MG63 (cell line): Measurements from ENCODE around the gene FHIT. TPM values are rescaled to one million over a fixed set of nuclear protein-coding genes. Genes with fewer than 3 reads are reported as not detected.
"Not testable (repeated sequence)": the region's sequence is repeated elsewhere in the genome, so short reads cannot be mapped to it uniquely, and the experiment has no call there.

ENCODE experiments used
- DNase-seq: peaks from one replicate; pipeline ENCODE4 v3.0.0-alpha.2; 2020
- H3K27me3 ChIP-seq: fragments of 250-450 bp; sonication (Bioruptor Pico); 2 replicates; pipeline ENCODE4 v1.5.1; 2020; ENCODE audit warnings: mild to moderate bottlenecking, moderate library complexity
- H3K36me3 ChIP-seq: fragments of 250-450 bp; sonication (Bioruptor Pico); 2 replicates; pipeline ENCODE4 v1.5.1; 2020; ENCODE audit warnings: mild to moderate bottlenecking, moderate library complexity
- H3K4me3 ChIP-seq: fragments of 250-450 bp; sonication (Bioruptor Pico); 2 replicates; pipeline ENCODE4 v1.5.1; 2020; ENCODE audit warnings: mild to moderate bottlenecking, moderate library complexity
- H3K9me3 ChIP-seq: fragments of 250-450 bp; sonication (Bioruptor Pico); 2 replicates; pipeline ENCODE4 v1.5.1; 2020; ENCODE audit warnings: mild to moderate bottlenecking, moderate library complexity
- total RNA-seq: library from RNA; depleted of rRNA; stranded (reverse); fragments of >200 nt; shearing (Covaris generic); gene quantifications from 2 replicates; pipeline ENCODE4 v1.2.3, GENCODE V29; 2014; ENCODE audit warnings: low replicate concordance

FHIT gene
- total RNA-seq, 1 experiment from 2014 or later = 1.7 TPM

GRCh38 chr3:59818033-59818918 lies 1433.0 kb downstream of the FHIT start:
- DNase-seq = peak; percentile 92
- H3K27me3 ChIP-seq = no peaks in the 10 kb centered on the region
- H3K9me3 ChIP-seq = no peaks in the 10 kb centered on the region
- peak overlapping the region; percentile 10; the same call in 1 of the 2 replicates for H3K4me3 ChIP-seq
- H3K36me3 ChIP-seq = no peaks in the 10 kb centered on the region

- no peaks in the 10 kb centered on the region for H3K9me3 ChIP-seq
- no peaks in the 10 kb centered on the region for H3K27me3 ChIP-seq
- H3K4me3 ChIP-seq = no peak overlapping the region
- H3K36me3 ChIP-seq = no peaks in the 10 kb centered on the region
- no peak for DNase-seq
Measured at GRCh38 chr3:59817511-59817910, 1433.7 kb downstream of the FHIT start.

DNA sequence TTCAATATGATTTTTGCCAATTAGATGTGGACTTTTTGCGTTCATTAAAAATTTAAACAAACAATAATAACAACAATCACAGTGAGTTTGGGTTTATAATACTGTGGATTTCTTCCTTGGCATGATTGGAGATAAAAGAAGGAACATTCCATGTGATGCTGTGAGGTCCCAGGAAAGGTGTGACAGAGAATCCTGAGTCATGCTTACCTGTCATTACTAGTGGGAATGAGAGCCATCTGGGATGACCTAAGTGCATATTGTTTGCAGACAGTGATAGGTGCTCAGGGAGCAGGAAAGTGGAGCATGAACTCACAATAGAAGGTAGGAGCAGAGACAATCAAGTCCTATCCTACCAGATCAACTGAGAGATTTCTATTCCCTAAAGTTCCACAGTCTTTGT lies 1434.9 kb downstream of the FHIT start:
- Histone ChIP-seq H3K36me3 (no peaks in the 10 kb centered on the region), H3K27me3 (no peaks in the 10 kb centered on the region), H3K4me3 (no peak overlapping the region), H3K9me3 (no peaks in the 10 kb centered on the region)
- DNase-seq = no peak

DNA sequence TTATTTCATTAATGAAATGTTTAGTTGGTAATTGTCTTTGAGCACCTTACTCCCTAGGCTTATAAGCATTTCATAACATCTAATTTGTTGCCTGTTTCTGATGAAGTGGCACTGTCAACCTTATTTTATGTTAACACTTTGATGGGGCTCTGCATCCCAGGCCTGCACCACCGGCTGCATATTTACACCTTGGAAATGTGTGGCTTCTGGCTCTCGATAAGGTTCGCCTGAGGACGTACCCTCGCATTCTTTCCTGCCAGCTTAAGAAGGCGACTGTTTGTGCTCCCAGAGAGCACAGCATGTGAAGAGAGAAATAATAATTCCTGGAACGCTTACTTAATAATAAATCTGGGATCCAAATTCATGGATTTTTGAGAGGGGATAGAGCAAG lies 1438.1 kb downstream of the FHIT start:
- H3K9me3 ChIP-seq = no peaks in the 10 kb centered on the region
- DNase-seq = no peak
- H3K27me3 ChIP-seq = no peaks in the 10 kb centered on the region
- no peaks in the 10 kb centered on the region for H3K36me3 ChIP-seq
- no peak overlapping the region for H3K4me3 ChIP-seq

DNA sequence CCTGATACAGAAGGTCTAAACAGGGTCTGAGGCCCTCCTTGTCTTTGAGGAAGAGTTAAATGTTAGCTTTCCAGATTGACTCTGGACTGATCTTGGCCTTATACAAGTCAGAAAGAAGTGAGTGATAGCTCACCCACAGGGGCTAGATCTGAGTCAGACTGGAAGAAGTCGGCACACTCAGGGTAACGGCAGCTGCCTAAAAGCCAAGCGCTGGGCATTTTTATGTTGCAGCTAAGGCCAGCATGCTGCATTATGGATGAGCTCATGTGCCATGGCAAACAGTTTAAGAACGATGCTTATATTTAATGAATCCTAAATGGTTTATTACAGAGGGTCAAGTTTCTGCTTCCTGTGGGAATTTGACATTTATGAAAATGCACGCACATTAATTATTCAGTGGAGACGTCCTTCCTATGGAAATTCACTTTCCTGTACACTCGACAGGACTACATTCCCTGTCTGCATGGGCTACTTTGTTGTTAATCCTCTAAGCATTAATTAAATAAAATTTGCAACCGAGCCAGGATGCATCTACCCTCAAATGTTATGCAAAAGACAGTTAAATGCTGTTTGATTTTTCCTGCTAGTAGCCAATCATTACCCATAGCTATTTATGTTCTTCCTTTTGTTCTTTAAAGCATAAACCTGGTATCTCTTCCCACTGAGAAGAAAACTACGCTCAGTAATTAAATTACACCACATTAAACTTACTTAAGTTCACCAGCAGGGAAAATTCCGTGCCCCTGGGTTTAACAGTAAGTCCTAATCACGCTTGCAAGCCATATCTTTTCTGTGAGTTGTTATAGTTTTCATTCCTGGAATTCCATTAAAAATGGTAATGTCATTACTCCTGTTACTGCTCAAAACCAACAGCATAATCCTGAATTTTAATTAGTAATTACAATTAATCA lies 1438.8 kb downstream of the FHIT start:
- Histone ChIP-seq H3K9me3 (no peaks in the 10 kb centered on the region), H3K27me3 (no peaks in the 10 kb centered on the region), H3K4me3 (no peak overlapping the region), H3K36me3 (no peaks in the 10 kb centered on the region)
- no peak for DNase-seq

DNA sequence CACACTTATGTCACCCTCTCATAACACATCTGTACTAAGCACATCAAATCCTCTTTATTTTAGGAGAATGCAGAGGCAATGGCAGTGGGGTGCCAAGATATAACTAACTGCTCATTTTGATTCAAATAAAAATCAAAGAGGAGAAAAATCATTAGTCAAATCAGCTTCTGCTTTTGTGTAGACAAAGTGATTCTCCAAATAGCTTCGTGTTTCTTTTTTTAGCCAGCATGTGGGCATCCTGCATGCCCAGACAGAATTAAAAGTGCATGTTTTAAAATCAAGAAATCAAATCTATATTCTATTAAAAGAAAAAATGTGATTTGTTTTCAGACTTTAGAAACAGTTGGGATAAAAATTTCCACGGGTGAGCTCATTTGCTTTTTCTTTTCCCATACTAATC lies 1440.1 kb downstream of the FHIT start:
- Histone ChIP-seq H3K27me3 (no peaks in the 10 kb centered on the region), H3K9me3 (no peaks in the 10 kb centered on the region), H3K36me3 (no peaks in the 10 kb centered on the region), H3K4me3 (no peak overlapping the region)
- no peak for DNase-seq

- Histone ChIP-seq H3K27me3 (no peaks in the 10 kb centered on the region), H3K36me3 (no peaks in the 10 kb centered on the region), H3K9me3 (no peaks in the 10 kb centered on the region), H3K4me3 (no peak overlapping the region)
- no peak for DNase-seq
Measured at GRCh38 chr3:59810606-59811005, 1440.6 kb downstream of the FHIT start.

GRCh38 chr3:59809710-59810444 lies 1441.4 kb downstream of the FHIT start:
- Histone ChIP-seq H3K36me3 (no peaks in the 10 kb centered on the region), H3K4me3 (no peak overlapping the region), H3K27me3 (no peaks in the 10 kb centered on the region), H3K9me3 (no peaks in the 10 kb centered on the region)
- DNase-seq = no peak

- no peaks in the 10 kb centered on the region for H3K27me3 ChIP-seq
- H3K4me3 ChIP-seq = no peak overlapping the region
- no peak for DNase-seq
- no peaks in the 10 kb centered on the region for H3K9me3 ChIP-seq
- no peaks in the 10 kb centered on the region for H3K36me3 ChIP-seq
Measured at GRCh38 chr3:59809016-59809415, 1442.2 kb downstream of the FHIT start.

- no peaks in the 10 kb centered on the region for H3K9me3 ChIP-seq
- H3K4me3 ChIP-seq = no peak overlapping the region
- no peaks in the 10 kb centered on the region for H3K27me3 ChIP-seq
- no peak for DNase-seq
- no peaks in the 10 kb centered on the region for H3K36me3 ChIP-seq
Measured at GRCh38 chr3:59808446-59808845, 1442.8 kb downstream of the FHIT start.

DNA sequence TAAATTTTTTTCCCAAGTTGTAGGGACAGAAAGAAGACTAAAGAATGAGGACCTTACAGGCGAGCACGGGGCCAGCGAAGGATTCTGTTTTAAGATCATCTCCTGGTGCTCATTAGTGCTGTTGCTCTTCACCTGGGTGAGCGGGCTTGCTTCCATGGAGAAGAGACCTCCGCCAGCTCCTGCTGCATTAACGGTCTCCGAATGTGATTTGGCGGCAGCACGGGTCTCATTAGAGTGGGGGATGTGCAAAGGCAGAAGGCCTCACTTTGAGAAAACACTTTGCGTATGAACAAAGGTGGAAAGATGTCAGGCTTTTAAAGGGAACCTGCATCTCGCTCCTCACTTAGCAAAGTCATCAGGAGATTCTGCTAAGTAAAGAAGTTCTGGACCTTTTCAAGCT lies 1448.0 kb downstream of the FHIT start:
- no peak overlapping the region for H3K4me3 ChIP-seq
- no peaks in the 10 kb centered on the region for H3K27me3 ChIP-seq
- no peaks in the 10 kb centered on the region for H3K36me3 ChIP-seq
- DNase-seq = no peak
- H3K9me3 ChIP-seq = no peaks in the 10 kb centered on the region

DNA sequence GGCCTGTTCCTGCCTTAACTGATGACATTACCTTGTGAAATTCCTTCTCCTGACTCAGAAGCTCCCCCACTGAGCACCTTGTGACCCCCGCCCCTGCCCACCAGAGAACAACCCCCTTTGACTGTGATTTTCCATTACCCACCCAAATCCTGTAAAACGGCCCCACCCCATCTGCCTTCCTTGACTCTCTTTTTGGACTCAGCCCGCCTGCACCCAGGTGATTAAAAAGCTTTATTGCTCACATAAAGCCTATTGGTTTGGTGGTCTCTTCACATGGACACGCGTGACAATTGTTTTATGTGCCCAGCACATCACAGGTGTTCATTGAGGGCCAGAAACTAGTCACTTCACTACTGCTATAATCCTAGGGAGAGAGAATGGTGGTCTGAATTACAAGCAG lies 1448.8 kb downstream of the FHIT start:
- not testable (repeated sequence) for H3K27me3 ChIP-seq, H3K36me3 ChIP-seq, H3K4me3 ChIP-seq, DNase-seq, H3K9me3 ChIP-seq

- H3K27me3 ChIP-seq = no peaks in the 10 kb centered on the region
- H3K9me3 ChIP-seq = no peaks in the 10 kb centered on the region
- no peak overlapping the region for H3K4me3 ChIP-seq
- DNase-seq = no peak
- no peaks in the 10 kb centered on the region for H3K36me3 ChIP-seq
Measured at GRCh38 chr3:59802045-59802444, 1449.2 kb downstream of the FHIT start.

DNA sequence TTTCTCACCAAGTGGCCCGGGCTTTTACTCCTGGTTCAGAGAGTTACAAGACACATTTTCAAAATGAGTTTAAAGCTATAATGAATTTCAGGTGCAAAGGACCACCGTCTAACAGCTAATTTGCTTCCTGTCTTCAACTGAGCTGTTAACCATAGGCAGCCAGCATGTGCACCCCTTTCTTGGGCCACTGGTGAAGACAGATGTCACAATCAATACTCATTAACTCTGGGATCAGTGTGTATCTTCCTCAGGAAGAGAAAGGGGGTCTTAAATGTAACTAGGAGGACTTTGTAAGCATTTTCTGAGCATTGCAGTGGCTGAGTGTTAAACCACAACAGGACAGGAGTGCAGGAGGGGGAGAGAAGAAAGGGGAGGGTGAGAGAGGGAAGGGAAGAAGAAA lies 1450.8 kb downstream of the FHIT start:
- Histone ChIP-seq H3K9me3 (no peaks in the 10 kb centered on the region), H3K27me3 (no peaks in the 10 kb centered on the region), H3K4me3 (no peak overlapping the region), H3K36me3 (no peaks in the 10 kb centered on the region)
- DNase-seq = no peak

DNA sequence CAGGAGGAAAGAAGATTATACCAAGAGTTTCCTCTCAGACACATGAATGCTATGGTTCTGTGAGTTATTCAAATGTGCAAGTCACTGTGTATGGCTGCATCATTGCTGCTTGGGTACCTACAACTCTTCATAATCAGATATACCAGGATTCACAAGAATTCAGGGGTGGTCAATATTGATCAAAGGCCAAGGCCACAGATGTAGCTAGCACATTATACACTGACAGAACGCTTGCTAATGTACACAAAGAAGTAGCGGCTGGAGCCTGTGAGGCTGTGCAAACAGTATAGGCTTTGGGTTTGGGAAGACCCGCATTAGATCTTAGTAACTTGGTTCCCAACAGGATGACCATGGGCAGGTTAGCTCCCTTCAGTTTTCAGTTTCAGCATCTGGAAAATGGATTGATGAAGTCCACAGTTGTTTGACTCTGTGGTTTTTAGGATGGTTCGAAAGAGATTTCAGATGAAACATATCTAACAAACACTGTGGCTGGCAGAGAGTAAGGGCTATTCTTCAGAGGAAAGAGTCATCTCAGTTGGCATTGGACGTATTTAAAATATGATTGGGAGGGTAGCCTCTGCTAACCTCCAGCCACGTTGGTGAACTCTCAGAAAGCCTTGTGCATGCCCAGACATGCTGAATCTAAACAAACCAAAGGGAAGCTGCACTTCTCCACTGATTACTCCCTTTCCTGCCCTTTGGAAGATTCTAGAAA lies 1452.7 kb downstream of the FHIT start:
- Histone ChIP-seq H3K27me3 (no peaks in the 10 kb centered on the region), H3K4me3 (no peak overlapping the region), H3K36me3 (no peaks in the 10 kb centered on the region), H3K9me3 (no peaks in the 10 kb centered on the region)
- no peak for DNase-seq

DNA sequence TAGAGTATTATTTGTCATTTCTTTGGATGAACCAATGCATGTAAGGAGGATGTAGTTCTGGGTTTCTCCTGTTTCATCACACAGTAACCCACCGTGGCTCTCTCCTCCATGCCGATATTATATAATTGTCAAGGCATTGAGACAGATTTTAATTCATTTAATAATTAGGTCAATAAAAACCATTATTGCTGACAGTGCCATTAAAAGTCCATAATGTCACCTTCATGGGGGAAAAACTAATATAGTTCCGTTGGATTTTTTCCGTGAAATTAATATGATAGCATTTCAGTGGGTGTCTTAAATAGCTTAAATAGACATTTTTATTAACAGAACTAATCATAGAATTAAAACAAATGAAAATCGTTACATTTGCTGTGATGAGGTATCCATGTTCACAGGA lies 1453.7 kb downstream of the FHIT start:
- Histone ChIP-seq H3K4me3 (no peak overlapping the region), H3K27me3 (no peaks in the 10 kb centered on the region), H3K9me3 (no peaks in the 10 kb centered on the region), H3K36me3 (no peaks in the 10 kb centered on the region)
- DNase-seq = no peak
